ENCODE measurements around the gene MYO18B.

MYO18B gene

GRCh38 chr22:26065847-26066246, 323.9 kb downstream of the MYO18B start:
- no peak for TF ChIP-seq CSRNP3 (CRISPR knock-in tag; IDR thresholded peaks at IDR 0.05)
- no peak for TF ChIP-seq BACH2 (CRISPR knock-in tag; IDR thresholded peaks at IDR 0.05; ENCODE audit: borderline replicate concordance)
- no peak for TF ChIP-seq CSDC2 (CRISPR knock-in tag; IDR thresholded peaks at IDR 0.05)
- TF ChIP-seq ZC3H10 (CRISPR knock-in tag; IDR thresholded peaks at IDR 0.05): no peak
- TF ChIP-seq TSHZ2 (CRISPR knock-in tag; IDR thresholded peaks at IDR 0.05): no peak
- TF ChIP-seq ARNTL (CRISPR knock-in tag; IDR thresholded peaks at IDR 0.05; ENCODE audit: borderline replicate concordance, low read depth): no peak
- no peak for TF ChIP-seq ESRRG (CRISPR knock-in tag; IDR thresholded peaks at IDR 0.05)
- no peak for TF ChIP-seq ZNF565 (CRISPR knock-in tag; conservative IDR thresholded peaks at IDR 0.05; ENCODE audit: low read depth)
- TF ChIP-seq PPARA (CRISPR knock-in tag; IDR thresholded peaks at IDR 0.05; ENCODE audit: borderline replicate concordance): no peak
- TF ChIP-seq ZNF70 (CRISPR knock-in tag; IDR thresholded peaks at IDR 0.05): no peak
- no peak for TF ChIP-seq TOX (CRISPR knock-in tag; IDR thresholded peaks at IDR 0.05; ENCODE audit: borderline replicate concordance)
- no peak for TF ChIP-seq ZFP3 (CRISPR knock-in tag; IDR thresholded peaks at IDR 0.05)
- no peak for TF ChIP-seq OSR1 (CRISPR knock-in tag; IDR thresholded peaks at IDR 0.05)
- ATAC-seq: no peak

- no peak for ATAC-seq
- TF ChIP-seq ZNF565 (CRISPR knock-in tag; conservative IDR thresholded peaks at IDR 0.05; ENCODE audit: low read depth) (no peak), TCF4 (CRISPR knock-in tag; IDR thresholded peaks at IDR 0.05; ENCODE audit: borderline replicate concordance) (no peak), ZFP30 (CRISPR knock-in tag; IDR thresholded peaks at IDR 0.05) (no peak), ZFP3 (CRISPR knock-in tag; IDR thresholded peaks at IDR 0.05) (no peak)
Observed at GRCh38 chr22:26066534-26066933, 324.5 kb downstream of the MYO18B start.

- TF ChIP-seq GLIS3 (CRISPR knock-in tag; IDR thresholded peaks at IDR 0.05) (no peak), CSRNP3 (CRISPR knock-in tag; IDR thresholded peaks at IDR 0.05) (no peak), PPARA (CRISPR knock-in tag; IDR thresholded peaks at IDR 0.05; ENCODE audit: borderline replicate concordance) (no peak), ISL1 (CRISPR knock-in tag; IDR thresholded peaks at IDR 0.05) (no peak), ZNF8 (CRISPR knock-in tag; IDR thresholded peaks at IDR 0.05) (no peak), TOX (CRISPR knock-in tag; IDR thresholded peaks at IDR 0.05; ENCODE audit: borderline replicate concordance) (no peak), ZFP3 (CRISPR knock-in tag; IDR thresholded peaks at IDR 0.05) (no peak), ESRRG (CRISPR knock-in tag; IDR thresholded peaks at IDR 0.05) (no peak), BACH2 (CRISPR knock-in tag; IDR thresholded peaks at IDR 0.05; ENCODE audit: borderline replicate concordance) (no peak)
- ATAC-seq: no peak
Observed at GRCh38 chr22:26068571-26068970, 326.6 kb downstream of the MYO18B start.

- no peak for ATAC-seq
- no peak for TF ChIP-seq ZFP3 (CRISPR knock-in tag; IDR thresholded peaks at IDR 0.05)
Observed at GRCh38 chr22:26072621-26073020, 330.6 kb downstream of the MYO18B start.

GRCh38 chr22:26075251-26075650, 333.3 kb downstream of the MYO18B start:
- TF ChIP-seq GLIS3 (CRISPR knock-in tag; IDR thresholded peaks at IDR 0.05) (no peak), ZNF8 (CRISPR knock-in tag; IDR thresholded peaks at IDR 0.05) (no peak), POU6F1 (CRISPR knock-in tag; IDR thresholded peaks at IDR 0.05; ENCODE audit: borderline replicate concordance, low read depth) (no peak), ARNTL (CRISPR knock-in tag; IDR thresholded peaks at IDR 0.05; ENCODE audit: borderline replicate concordance, low read depth) (no peak), BACH2 (CRISPR knock-in tag; IDR thresholded peaks at IDR 0.05; ENCODE audit: borderline replicate concordance) (no peak), CSRNP3 (CRISPR knock-in tag; IDR thresholded peaks at IDR 0.05) (no peak), PATZ1 (CRISPR knock-in tag; IDR thresholded peaks at IDR 0.05; ENCODE audit: borderline replicate concordance) (no peak), ZFP3 (CRISPR knock-in tag; IDR thresholded peaks at IDR 0.05) (no peak)
- ATAC-seq: no peak
